K562 (cell line): ENCODE measurements around the gene ZNF800. TPM values are rescaled to one million over a fixed set of nuclear protein-coding genes. Genes with fewer than 3 reads are reported as not detected.

Experiments used
- CTCF ChIP-seq, 3 experiments: IDR thresholded peaks in 2 of 3; conservative IDR thresholded peaks in 1 of 3; 2 replicates each; pipeline ENCODE4 v1.5.1; 2011 to 2012; ENCODE audit warnings: low read length in 3 of 3, mild to moderate bottlenecking in 3 of 3, control low read depth in 2 of 3, improper control_type of control experiment in 1 of 3, inconsistent platforms in 1 of 3, low read depth in 1 of 3, mixed read lengths in 1 of 3, moderate library complexity in 1 of 3; ENCODE audit not compliant: insufficient read depth in 2 of 3
- CTCFL ChIP-seq: IDR thresholded peaks from 2 replicates; pipeline ENCODE4 v1.6.1; 2011; ENCODE audit warnings: borderline replicate concordance, low read depth, mild to moderate bottlenecking, moderate library complexity, low read length; ENCODE audit not compliant: insufficient read depth, poor library complexity, severe bottlenecking
- HNRNPK ChIP-seq: fragments of 200-400 bp; formaldehyde crosslinking; IDR thresholded peaks from one replicate; pipeline ENCODE4 v1.6.1; 2018; ENCODE audit warnings: mild to moderate bottlenecking, low read depth, low read length; ENCODE audit not compliant: poor library complexity, severe bottlenecking
- HSF4 ChIP-seq: fragments of 250-450 bp; sonication (Bioruptor Pico); IDR thresholded peaks from 2 replicates; pipeline ENCODE4 v2.1.2; 2022; ENCODE audit warnings: mild to moderate bottlenecking, moderate library complexity, borderline replicate concordance
- KAT8 ChIP-seq: fragments of 450-650 bp; IDR thresholded peaks from 2 replicates; pipeline ENCODE4 v1.6.1; 2016; ENCODE audit warnings: low read depth, mild to moderate bottlenecking
- MNT ChIP-seq, 2 experiments: fragments of 450-650 bp; conservative IDR thresholded peaks; 2 replicates each; pipeline ENCODE4 v1.6.1; 2017; ENCODE audit warnings: mild to moderate bottlenecking in 2 of 2, moderate library complexity in 2 of 2
- MXD1 ChIP-seq: fragments of 250-450 bp; sonication (Bioruptor Pico); IDR thresholded peaks from 2 replicates; pipeline ENCODE4 v1.8.0; 2021; ENCODE audit warnings: borderline replicate concordance, mild to moderate bottlenecking, moderate library complexity; ENCODE audit not compliant: poor library complexity, severe bottlenecking
- NCOR1 ChIP-seq: fragments of 450-650 bp; IDR thresholded peaks from 2 replicates; pipeline ENCODE4 v1.6.1; 2016; ENCODE audit warnings: mild to moderate bottlenecking, moderate library complexity
- NFIC ChIP-seq: fragments of 450-650 bp; IDR thresholded peaks from 2 replicates; pipeline ENCODE4 v1.6.1; 2017; ENCODE audit warnings: mild to moderate bottlenecking, inconsistent platforms
- RAD51 ChIP-seq: fragments of 450-650 bp; IDR thresholded peaks from 2 replicates; pipeline ENCODE4 v1.7.1; 2016; ENCODE audit warnings: low read depth, mild to moderate bottlenecking, borderline replicate concordance
- SIRT6 ChIP-seq: IDR thresholded peaks from one replicate; pipeline ENCODE4 v1.6.1; 2012; ENCODE audit warnings: low read depth, mild to moderate bottlenecking, control low read depth, inconsistent platforms, low read length, moderate library complexity
- SNAPC5 ChIP-seq: fragments of 250-450 bp; sonication (Bioruptor Pico); IDR thresholded peaks from 2 replicates; pipeline ENCODE4 v1.8.0; 2021; ENCODE audit warnings: moderate library complexity, mild to moderate bottlenecking, inconsistent platforms
- SPI1 ChIP-seq: IDR thresholded peaks from 2 replicates; pipeline ENCODE4 v1.6.1; 2011; ENCODE audit warnings: low read depth, low read length, control low read depth, borderline replicate concordance
- STAT6 ChIP-seq: sonication (generic); formaldehyde crosslinking; IDR thresholded peaks from 2 replicates; pipeline ENCODE4 v1.8.1; 2023; ENCODE audit warnings: mild to moderate bottlenecking, missing genetic modification reagents
- XRCC5 ChIP-seq: fragments of 200-400 bp; formaldehyde crosslinking; IDR thresholded peaks from 2 replicates; pipeline ENCODE4 v1.6.1; 2017; ENCODE audit warnings: low read depth, mild to moderate bottlenecking, low read length
- ZC3H4 ChIP-seq: sonication (generic); formaldehyde crosslinking; IDR thresholded peaks from 2 replicates; pipeline ENCODE4 v1.9.0; 2021; ENCODE audit warnings: missing genetic modification reagents, borderline replicate concordance
- ZKSCAN3 ChIP-seq: fragments of 250-450 bp; sonication (Bioruptor Pico); IDR thresholded peaks from 2 replicates; pipeline ENCODE4 v1.4.0; 2020
- ZNF354B ChIP-seq: fragments of 250-450 bp; sonication (Bioruptor Pico); IDR thresholded peaks from 2 replicates; pipeline ENCODE4 v1.4.0; 2020
- ZNF583 ChIP-seq: fragments of 250-450 bp; sonication (Bioruptor Pico); IDR thresholded peaks from 2 replicates; pipeline ENCODE4 v1.4.0; 2020
- ZNF586 ChIP-seq: fragments of 450-650 bp; formaldehyde crosslinking; conservative IDR thresholded peaks from 2 replicates; pipeline ENCODE4 v1.4.0; 2020; ENCODE audit warnings: mild to moderate bottlenecking, moderate library complexity
- polyA plus RNA-seq, 8 experiments: library from polyadenylated mRNA; depleted of rRNA in 4 of 8; stranded (reverse) in 5 of 8; unstranded in 3 of 8; fragments of >200 nt; fragmentation: Nextera tagmentation in 2 of 8; fragmentation: Illumina TruSeq in 1 of 8; extraction: Ambion mirVana in 2 of 8; extraction: Trizol in 1 of 8; gene quantifications; 2 replicates each; pipeline versions ENCODE4 v1.2.1 to v1.2.3, GENCODE V29; 2011 to 2014; ENCODE audit warnings: inconsistent platforms in 1 of 8, missing spikeins in 1 of 8
- total RNA-seq, 7 experiments: library from RNA; depleted of rRNA in 6 of 7; stranded (reverse); fragments of >200 nt in 6 of 7; fragmentation: Illumina TruSeq in 2 of 7; extraction: Trizol in 2 of 7; gene quantifications; 2 replicates each; pipeline versions ENCODE4 v1.2.1 to v1.2.3, GENCODE V29; 2011 to 2021; ENCODE audit warnings: low replicate concordance in 1 of 7

ZNF800 gene
- total and polyA plus RNA-seq, 9 of the 15 experiments (the other 6 are each of a cell fraction or from before 2014, with no cell fraction given), result 7.5 to 58.3 (median 33.4) TPM

GRCh38 chr7:127396184-127396583 lies 3.7 kb upstream of the ZNF800 start (continued):
- TF ChIP-seq SNAPC5 (CRISPR knock-in tag) (no peak), XRCC5 (no peak), ZKSCAN3 (CRISPR knock-in tag) (no peak), STAT6 (no peak), NFIC (peak; percentile 77), SIRT6 (no peak), ZNF583 (CRISPR knock-in tag) (no peak), ZNF354B (CRISPR knock-in tag) (no peak), RAD51 (0 out of 2 replicates have a peak, but pooled peaks have one; percentile 19), CTCFL (peak; percentile 26), MNT (conservative IDR thresholded peaks at IDR 0.05) (0 out of 4 replicates have a peak, but pooled peaks of 1 of the 2 experiments have one; percentile 28), HNRNPK (no peak), KAT8 (no peak), HSF4 (CRISPR knock-in tag) (no peak), CTCF (IDR thresholded peaks at IDR 0.05 in 2 of 3, conservative IDR thresholded peaks at IDR 0.05 in 1 of 3; ENCODE audit: insufficient read depth in 2 of 3, low read depth in 1 of 3, low read length in 3 of 3) (peak in 2 of 3 experiments; percentile 26 to 47; a peak in 2 of 6 replicates), ZC3H4 (no peak), NCOR1 (no peak), ZNF586 (no peak), SPI1 (no peak), MXD1 (CRISPR knock-in tag) (no peak)
